NT2/D1 (cell line): Measurements from ENCODE around the gene TMEM273.

Experiments
- SUZ12 ChIP-seq: IDR thresholded peaks from 2 replicates; pipeline ENCODE4 v1.6.1; 2011; ENCODE audit not compliant: insufficient read length, insufficient read depth; ENCODE audit errors: extremely low read depth
- ZNF274 ChIP-seq: IDR thresholded peaks from 2 replicates; pipeline ENCODE4 v1.6.1; 2011; ENCODE audit warnings: mild to moderate bottlenecking, low read depth, low read length

GRCh38 chr10:49176310-49177268 lies 11.6 kb downstream of the TMEM273 start:
- TF ChIP-seq ZNF274: no peak
- no peak for TF ChIP-seq SUZ12
